IPS-11a (cell line): ENCODE measurements around the gene F7.

Experiments used
- H3K4me3 ChIP-seq: one replicate; pipeline ENCODE4 v1.5.1; 2013; ENCODE audit warnings: low read depth, low read length, control low read depth

F7 gene

DNA sequence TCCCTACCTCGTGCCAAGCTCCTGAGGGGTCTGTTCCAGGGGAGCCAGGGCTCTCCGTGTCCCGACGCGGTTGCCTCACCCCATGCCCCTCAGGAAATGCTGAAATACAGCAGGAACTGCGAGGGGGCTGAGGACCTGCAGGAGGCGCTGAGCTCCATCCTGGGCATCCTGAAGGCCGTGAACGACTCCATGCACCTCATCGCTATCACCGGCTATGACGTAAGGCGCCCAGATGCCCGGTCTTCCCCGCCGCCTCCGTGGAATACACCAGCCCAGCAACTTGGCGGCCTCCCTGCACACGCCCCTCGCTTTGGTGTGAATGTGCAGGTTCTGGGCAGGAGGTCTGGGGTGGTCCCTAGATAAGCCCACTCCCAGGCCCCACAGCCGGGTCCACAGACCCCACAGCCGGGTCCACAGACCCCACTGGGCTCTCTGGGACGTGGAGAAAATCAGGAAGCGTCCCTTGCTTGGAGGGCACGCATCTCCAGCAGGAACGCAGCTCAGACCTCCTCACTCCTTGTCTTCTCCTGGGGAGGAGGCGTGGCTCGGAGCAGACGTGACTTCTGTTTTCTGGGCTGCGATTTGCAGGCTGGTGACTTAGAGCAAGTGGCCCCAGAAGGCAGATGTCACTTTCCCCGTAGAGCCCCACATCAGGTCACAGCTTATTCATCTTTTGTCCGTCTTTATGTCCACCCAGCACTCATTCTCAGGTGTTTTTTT, 19.4 kb upstream of the F7 start:
- H3K4me3 ChIP-seq: no peak overlapping the region

DNA sequence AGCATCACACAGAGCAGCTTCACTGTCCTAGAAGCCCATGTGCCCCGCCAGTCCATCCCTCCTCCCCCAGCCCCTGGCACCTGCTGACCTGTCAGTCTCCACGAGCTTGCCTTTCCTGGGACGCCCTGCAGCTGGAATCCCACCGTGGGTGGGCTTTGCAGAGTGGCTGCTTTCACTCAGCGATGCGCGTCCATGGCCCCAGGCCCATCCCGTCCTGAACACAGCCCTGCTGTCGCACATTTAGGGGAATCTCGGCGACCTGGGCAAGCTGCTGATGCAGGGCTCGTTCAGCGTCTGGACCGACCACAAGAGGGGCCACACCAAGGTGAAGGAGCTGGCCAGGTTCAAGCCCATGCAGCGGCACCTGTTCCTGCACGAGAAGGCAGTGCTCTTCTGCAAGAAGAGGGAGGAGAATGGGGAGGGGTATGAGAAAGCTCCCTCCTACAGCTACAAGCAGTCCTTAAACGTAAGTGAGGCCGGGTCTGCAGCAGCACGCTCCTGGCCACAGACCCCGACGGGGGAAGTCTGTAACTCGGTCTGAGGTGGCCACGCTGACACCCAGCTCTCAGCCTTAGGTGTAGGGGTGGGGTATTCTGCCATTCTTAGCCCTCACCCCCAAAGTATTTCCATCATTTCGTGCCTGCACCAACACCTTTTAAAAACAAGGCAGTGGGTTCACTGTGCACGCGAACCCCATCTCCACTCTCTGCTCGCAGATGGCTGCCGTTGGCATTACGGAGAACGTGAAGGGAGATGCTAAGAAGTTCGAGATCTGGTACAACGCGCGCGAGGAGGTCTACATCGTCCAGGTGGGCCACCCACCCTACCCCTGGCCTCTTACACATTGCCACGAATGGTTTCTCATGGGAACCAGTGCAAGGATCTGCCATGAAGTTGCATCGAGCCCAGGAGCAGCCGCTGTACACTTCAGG, 18.3 kb upstream of the F7 start:
- no peak overlapping the region for H3K4me3 ChIP-seq

DNA sequence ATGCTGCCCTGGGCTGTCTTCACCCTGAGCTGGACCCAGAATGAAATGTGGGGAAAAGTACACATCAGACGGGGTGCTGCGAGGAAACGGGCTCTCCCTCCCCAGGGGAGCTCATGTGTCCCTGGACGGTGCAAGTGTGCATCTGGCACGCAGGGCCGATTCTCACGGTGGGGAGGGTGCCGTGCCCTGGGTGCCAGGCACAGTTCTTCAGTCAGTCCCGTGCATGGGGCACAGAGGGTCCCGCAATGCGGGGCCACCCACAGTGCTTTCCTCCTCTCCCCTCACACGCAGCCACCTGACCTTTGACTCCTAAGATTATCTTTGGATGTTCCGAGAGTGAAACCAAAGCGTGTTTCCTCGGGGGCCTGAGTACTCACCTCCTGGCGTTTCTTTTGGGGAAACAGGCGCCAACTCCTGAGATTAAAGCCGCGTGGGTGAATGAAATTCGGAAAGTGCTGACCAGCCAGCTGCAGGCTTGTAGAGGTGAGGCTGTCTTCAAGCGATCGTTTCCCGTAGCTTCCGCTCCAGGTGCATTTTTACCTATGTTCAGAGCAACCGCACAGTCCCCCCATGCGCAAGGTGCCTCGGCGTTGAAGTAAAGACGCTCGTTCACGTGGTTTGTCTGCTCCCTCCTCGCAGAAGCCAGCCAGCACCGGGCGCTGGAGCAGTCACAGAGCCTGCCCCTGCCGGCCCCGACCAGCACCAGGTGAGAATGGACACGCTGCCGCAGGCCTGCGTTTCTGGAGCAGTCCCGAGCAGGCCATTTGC, 17.5 kb upstream of the F7 start:
- H3K4me3 ChIP-seq: no peak overlapping the region

DNA sequence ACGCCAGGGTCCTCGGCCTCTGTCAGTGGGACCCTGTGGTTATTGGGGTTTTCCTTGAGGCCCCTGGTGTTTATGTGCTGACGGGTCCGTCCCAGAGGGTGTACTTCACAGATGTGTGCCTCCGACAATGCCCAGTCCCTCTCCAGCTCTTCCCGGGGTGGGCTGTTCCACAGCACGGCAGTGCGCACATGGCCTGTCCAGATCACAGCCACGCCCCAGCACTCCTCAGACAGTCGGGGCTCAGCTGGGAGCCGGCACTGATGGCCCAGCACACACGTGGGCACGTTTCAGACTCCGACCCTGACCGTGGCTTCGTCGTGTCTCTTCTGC, 16.9 kb upstream of the F7 start:
- no peak overlapping the region for H3K4me3 ChIP-seq

DNA sequence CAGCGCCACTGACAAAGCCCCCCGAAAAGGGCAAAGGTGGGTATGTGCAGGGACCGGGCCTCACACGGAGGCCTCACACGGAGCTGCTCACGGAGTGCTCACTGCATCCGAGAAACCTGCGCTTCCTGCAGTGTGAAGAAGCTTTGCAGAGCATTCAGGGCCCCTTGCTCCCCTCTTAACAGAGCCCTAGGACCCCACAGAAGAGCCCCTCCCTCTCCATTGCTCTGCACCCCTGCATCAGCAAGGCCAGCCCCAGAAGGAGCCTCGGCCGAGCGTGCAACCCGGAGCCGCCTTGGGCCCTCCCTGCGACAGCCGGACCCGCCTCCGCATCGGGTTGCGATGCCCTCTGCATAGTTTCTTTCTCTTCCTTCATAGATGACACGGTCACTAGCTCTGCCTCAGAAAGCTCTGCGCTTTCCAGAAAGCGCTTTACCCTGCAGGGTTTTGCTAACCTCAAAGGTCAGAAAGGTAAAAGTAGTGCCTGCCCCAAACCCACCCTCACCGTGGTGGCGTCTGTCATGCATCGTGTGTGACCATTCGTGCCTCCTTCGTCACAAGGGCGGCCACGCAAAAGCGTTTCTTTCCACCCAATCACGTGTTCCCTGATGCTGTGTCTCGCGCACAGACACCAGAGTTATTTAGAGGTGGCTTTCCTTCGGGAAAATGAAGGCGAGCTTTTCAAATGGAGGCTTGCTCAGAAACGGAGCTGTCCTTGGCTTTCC, 15.7 kb upstream of the F7 start:
- no peak overlapping the region for H3K4me3 ChIP-seq

DNA sequence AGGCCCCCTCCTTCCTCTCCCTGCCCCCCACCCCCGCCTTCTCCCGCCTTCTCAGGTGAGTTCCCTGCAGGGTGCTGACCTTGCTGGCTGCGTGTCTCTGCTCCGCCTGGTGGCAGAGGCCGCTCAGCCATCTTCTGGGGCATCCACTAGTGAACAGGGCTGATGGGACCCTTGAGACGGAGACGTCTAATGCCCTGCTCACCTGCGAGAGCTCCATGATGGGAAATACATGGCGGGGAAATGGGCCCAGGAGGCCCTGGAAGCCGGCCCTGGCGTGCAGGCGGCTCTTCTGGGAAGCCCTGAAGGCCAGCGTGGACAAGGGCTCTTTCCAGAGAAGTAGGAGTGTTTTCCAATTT, 15.2 kb upstream of the F7 start:
- H3K4me3 ChIP-seq: no peak overlapping the region

DNA sequence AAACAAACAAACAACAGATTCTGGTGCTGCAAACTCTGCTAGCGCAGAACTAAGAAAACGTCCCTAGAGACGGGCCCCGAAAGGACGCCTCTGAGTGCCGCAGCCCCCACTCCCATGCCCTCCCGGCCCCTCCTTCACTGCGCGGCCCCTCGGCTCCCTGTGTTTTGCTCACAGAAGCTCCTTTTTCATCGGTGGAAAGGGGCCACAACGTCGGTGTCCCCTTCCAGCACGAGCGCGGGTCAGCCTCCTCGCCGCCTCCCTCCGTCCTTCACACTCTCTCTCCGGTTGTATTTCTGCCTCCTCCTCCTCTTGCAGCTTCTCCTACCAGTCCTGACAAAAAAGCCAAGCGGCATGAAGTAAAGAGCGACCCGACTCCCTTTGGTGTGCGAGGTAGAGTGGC, 14.8 kb upstream of the F7 start:
- H3K4me3 ChIP-seq: no peak overlapping the region

DNA sequence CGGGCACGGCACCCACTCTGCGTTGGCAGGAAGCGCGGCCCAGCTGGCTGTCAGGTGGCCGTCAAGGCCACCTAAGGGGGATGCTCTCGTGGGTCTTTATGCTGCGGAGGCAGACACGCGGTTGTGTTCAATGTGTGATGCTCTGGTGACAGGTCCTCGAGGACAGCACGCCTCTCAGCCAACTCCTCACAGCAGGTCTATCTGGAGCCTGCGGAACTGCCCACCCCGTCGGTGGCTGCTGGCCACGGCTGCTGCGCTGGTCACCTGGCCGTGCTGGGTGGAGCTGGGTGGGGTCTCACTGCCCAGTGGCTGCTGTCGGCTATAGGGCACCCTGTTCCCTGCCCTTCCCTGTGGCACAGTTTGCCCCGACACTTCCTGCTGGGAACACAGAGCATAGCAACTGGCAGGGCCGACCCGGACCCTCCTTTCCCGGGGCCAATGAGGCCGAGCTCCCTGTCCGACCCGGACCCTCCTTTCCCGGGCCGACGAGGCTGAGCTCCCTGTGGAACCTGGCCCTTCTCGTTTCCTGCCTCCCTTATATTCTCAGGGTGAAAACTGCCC, 14.3 kb upstream of the F7 start:
- H3K4me3 ChIP-seq: no peak overlapping the region

DNA sequence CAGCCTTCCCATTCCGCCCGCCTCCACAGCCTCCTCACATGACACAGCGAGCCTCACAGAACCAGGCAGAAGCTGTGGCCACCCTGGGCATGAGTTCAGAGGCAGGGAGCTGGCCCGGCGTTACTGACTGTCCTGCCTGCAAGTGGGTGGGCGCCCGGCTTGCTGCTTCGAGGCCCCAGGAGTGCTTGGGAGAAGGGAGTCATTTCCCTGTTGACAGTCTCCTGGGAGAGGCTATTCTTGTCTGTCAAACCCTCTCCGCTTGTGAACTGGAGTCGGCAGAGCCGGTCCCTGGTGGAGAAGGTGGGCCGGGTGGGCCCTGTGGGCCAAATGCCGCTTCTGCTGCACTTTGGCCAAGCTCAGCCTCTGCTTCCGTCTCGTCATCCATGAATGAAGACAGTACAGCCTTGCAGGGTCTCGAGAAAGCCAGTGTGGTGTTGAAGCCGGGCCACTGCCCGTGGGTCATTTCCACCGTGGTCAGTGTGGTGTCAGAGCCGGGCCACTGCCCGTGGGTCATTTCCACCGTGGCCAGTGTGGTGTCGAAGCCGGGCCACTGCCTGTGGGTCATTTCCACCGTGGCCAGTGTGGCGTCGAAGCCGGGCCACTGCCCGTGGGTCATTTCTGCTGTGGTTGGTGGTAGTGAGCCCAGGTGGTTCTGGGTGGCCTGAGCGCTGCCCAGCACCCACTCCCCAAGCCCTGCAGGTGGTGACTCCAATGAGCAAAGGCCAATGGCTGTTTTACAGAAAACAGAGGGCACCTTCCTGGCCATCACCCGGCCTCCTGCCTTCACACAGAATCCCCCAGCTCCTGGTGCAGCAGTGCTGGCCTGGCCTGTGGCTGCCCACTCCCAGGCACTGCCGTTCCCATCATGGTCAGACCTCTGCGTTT, 13.5 kb upstream of the F7 start:
- H3K4me3 ChIP-seq: no peak overlapping the region

DNA sequence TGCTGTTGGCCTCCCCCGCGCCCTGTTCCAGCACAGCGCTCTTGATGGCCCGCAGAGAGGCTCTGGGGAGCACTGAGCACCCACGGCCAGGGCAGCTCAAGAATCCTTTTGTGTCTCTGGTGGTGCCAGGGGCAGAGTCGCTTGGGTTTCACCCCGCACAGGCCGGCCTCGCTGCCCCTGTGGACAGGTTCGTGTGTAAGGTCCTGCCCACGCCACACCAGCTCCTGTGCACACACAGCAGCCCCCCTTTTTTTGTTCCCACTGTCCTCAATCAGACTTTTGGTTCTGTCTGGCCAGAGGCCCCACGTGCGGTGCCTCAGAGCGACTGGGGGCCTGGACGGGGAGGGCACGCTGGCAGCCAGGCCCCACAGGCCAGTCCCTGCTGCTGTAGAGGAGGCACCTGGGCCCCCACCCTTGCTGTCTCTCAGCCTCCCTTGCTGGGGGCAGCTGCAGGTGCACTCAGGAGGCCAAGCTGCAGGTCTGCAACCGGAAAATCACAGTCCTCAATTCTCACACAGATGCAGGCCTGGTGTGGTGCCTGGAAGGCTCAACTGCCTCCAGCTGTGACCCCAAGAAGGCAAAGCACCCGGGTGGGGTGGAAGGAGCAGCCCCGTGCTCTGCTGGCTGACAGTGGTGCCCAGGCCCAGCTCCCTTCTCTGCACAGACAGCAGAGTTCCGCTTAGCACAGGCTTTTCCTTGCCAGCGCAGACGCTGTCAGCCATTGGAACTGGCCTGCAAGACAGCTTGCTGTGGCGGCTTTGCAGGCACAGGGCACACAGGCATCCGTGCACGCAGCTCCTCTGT, 12.6 kb upstream of the F7 start:
- no peak overlapping the region for H3K4me3 ChIP-seq

DNA sequence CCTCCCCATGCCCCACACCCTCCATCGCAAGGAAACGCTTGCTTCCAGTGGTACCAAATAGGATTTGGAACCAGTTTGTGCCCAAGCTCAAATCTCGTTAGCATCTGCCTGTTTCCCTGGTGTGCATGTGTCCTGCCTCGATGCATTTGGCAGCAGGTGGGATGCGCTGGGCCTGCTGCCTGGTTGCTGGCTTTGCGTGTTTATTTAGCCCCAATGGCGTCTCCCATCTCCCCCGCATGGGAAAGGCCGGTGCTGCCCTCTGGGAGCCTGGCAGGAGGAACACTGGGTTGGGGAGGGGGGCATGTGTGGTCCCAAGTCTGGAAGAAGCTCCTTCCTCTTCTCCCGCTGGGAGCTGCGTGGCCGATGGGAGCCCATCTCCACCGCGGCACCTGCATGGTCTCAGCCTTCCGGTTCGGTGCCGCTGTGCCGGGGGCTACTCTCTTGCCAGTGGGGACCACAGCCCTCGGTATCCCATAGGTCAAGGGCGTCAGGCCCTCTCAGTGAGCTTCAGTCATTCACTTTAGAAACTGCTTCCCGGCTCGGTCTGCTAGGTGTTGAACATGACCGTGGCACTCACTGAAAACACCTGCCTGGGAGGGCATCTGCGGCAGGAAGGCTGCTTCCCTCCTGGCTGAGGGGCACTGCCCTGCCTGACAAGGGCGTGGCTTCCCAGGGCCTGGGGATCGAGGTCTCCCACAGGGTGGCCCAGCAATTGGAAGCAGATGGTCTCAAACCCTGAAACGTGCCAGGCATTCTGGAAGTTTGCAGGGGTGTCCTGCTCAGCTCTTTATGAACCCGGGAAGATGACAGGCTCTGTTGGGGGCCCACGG, 11.8 kb upstream of the F7 start:
- H3K4me3 ChIP-seq: no peak overlapping the region

DNA sequence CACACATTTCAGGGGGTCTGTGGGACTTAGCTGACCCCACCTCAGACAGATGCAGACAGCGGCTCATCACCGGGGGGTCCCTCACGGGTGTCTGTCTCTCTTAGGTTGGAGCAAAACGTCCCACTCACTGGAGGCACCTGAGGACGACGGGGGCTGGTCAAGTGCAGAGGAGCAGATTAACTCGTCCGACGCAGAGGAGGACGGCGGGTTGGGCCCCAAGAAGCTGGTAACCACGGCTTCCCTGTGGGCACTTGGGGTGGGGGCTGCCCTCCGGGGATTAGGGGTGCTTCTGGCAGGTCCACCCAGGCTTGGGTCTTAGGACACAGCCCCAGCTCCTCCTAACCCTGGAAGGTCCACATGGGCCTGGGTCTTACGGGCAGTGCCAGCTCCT, 11.2 kb upstream of the F7 start:
- H3K4me3 ChIP-seq: no peak overlapping the region

DNA sequence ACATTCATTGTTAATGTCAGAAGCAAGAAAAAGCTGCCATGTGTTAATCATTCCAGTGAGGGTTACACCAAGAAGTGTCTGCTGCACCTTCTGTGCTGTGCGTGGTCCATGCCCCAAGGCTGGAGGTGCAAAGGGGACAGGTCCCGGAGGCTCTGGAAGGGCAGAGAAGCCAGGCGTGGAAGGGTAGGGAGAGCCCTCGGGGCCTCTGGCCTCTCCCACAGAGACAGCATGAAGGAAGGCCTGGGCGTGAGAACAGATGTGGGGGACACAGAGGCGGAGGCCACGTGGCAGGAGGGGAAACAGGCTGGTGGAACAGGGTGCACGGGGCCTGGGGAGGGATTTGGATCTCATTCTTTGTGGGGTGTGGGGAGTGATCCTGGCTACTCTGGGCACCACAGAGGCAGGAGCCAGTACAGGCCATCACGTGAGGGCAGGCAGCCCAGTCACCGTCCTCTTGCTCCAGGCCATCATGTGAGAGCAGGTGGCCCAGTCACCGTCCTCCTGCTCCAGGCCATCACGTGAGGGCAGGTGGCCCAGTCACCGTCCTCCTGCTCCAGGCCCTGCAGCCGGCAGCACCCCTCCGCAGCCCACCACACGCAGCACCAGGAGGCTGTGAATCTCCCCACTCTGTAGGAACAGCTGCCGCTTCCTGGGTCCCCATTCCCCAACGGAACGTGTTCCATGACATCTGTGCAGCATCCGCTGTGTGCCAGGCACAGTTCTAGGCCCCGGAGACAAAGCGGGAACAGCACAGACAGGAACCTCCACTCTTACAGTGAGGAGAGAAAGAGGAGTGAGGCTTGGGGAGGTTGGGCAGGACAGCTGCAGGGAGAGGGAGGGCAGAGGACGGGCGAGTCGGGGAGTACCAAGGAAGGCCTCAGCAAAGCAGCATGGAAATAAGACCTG, 10.2 kb upstream of the F7 start:
- no peak overlapping the region for H3K4me3 ChIP-seq

DNA sequence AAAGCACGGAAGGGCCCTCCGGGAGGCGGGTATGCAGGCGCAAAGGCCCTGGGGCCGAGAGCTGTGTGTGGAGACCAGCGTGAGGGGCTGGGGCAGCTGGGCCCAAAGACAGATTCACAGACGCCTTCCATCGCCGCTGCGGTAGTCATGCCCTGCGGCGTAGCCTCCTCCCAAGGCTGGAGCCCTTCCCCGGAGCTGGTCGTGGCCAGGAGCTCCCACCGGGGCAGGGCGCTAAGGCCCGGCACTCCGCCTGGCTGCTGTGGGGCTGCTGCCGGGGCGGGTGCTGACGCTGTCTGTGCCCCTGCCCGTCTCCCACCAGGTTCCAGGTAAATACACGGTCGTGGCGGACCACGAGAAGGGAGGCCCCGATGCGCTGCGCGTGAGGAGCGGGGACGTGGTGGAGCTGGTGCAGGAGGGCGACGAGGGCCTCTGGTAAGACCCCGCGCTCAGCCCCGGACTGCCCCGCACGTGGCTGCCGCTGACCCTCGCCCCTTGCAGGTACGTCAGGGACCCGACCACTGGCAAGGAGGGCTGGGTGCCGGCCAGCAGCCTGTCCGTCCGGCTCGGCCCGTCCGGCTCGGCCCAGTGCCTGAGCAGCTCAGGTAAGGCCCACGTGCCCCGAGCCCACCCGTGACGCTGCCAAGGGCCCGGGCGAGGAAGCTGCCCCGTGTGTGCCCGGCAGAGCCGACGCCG, 9.4 kb upstream of the F7 start:
- no peak overlapping the region for H3K4me3 ChIP-seq

DNA sequence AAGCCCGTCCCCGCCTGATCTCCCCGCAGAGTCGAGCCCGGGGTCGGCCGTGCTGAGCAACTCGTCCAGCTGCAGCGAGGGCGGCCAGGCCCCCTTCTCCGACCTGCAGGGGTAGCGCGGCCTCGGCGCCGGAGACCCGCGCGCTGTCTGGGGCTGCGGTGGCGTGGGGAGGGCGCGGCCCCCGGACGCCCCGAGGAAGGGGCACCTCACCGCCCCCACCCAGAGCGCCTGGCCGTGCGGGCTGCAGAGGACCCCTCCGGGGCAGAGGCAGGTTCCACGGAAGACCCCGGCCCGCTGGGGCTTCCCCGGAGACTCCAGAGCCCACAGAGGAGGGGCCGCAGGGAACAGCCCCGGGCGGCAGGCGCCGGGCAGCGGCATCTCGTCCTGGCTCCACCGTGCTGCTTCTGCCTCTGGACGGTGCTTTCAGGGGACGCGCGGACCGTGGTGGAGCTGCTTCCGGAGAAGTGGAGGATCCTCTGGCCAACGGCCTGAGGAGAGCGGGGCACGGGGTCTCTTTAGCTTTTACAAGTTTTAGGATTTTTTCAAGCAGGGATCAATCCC, 8.8 kb upstream of the F7 start:
- H3K4me3 ChIP-seq: no peak overlapping the region

DNA sequence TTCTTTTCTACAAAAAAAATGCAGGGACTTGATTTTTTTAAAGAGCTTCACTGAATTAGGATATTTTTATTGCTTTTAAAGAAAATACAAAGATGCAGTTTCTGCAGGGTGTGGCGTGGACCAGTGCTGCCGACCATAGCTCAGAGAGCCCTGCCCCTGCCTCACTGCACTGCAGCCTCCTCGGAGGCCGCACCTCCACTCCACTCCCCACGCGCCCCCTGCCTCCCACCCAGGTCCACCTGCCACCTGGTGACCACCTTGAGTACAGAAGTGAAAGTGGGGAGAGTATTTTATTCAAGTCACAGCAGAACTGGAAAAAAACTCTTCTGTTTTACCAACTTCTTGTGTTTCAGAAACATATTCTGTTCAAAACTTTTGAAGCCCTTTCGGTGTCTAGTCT, 7.9 kb upstream of the F7 start:
- no peak overlapping the region for H3K4me3 ChIP-seq
